GM23338 (cell line): ENCODE results near the gene ABCF3. TPM values are rescaled to one million over a fixed set of nuclear protein-coding genes. Genes with fewer than 3 reads are reported as not detected.

ENCODE experiments used
- ATAC-seq: fragments of 200-7000 bp; cut with Tn5 transposase; 3 replicates; pipeline ENCODE4 v1.9.1; 2020
- DNase-seq: peaks from one replicate; pipeline ENCODE4 v3.0.0-alpha.2; 2015; ENCODE audit warnings: low spot score
- H2AFZ ChIP-seq: fragments of 200-600 bp; sonication (generic); 2 replicates; pipeline ENCODE4 v1.8.0; 2016; ENCODE audit warnings: antibody characterized with exemption, mild to moderate bottlenecking, moderate library complexity
- H3F3A ChIP-seq: fragments of 200-600 bp; sonication (generic); replicated peaks from 2 replicates; pipeline ENCODE4 v1.8.0; 2017; ENCODE audit warnings: antibody characterized with exemption, mixed run types, low read depth
- H3K27ac ChIP-seq: fragments of 200-600 bp; sonication (generic); 2 replicates; pipeline ENCODE4 v1.6.1; 2016; ENCODE audit warnings: low read depth
- H3K27me3 ChIP-seq: fragments of 200-600 bp; sonication (generic); 2 replicates; pipeline ENCODE4 v1.8.0; 2016; ENCODE audit warnings: mild to moderate bottlenecking, mixed run types, moderate library complexity; ENCODE audit not compliant: insufficient read depth
- H3K36me3 ChIP-seq: fragments of 200-600 bp; sonication (generic); 2 replicates; pipeline ENCODE4 v1.8.0; 2016; ENCODE audit warnings: mild to moderate bottlenecking; ENCODE audit not compliant: insufficient read depth
- H3K4me1 ChIP-seq: fragments of 200-600 bp; sonication (generic); 2 replicates; pipeline ENCODE4 v1.8.0; 2016; ENCODE audit warnings: mild to moderate bottlenecking, moderate library complexity; ENCODE audit not compliant: insufficient read depth
- H3K4me2 ChIP-seq: fragments of 200-600 bp; sonication (generic); 2 replicates; pipeline ENCODE4 v1.7.1; 2017; ENCODE audit warnings: mixed run types
- H3K4me3 ChIP-seq: fragments of 200-600 bp; sonication (generic); 2 replicates; pipeline ENCODE4 v1.6.1; 2016; ENCODE audit warnings: mixed run types
- H3K79me2 ChIP-seq: fragments of 200-600 bp; sonication (generic); replicated peaks from 2 replicates; pipeline ENCODE4 v1.8.0; 2017; ENCODE audit warnings: mild to moderate bottlenecking; ENCODE audit not compliant: insufficient read depth
- H3K9me2 ChIP-seq: fragments of 200-600 bp; sonication (generic); 2 replicates; pipeline ENCODE4 v1.8.0; 2017; ENCODE audit not compliant: insufficient read depth
- H4K20me1 ChIP-seq: fragments of 200-600 bp; sonication (generic); replicated peaks from 2 replicates; pipeline ENCODE4 v1.8.0; 2017; ENCODE audit warnings: mild to moderate bottlenecking; ENCODE audit not compliant: insufficient read depth
- H3K27ac Mint-ChIP-seq: 2 replicates; pipeline ENCODE4 v1.8.0; 2020; ENCODE audit warnings: inconsistent platforms, mild to moderate bottlenecking, moderate library complexity, mixed read lengths
- H3K27me3 Mint-ChIP-seq: 3 replicates; pipeline ENCODE4 v1.8.0; 2022; ENCODE audit warnings: low read depth, mild to moderate bottlenecking, moderate library complexity, mixed read lengths, inconsistent platforms; ENCODE audit not compliant: insufficient read depth, poor library complexity
- H3K36me3 Mint-ChIP-seq: 3 replicates; pipeline ENCODE4 v1.8.0; 2021; ENCODE audit warnings: low read depth, mild to moderate bottlenecking, inconsistent platforms, moderate library complexity, mixed read lengths
- H3K4me1 Mint-ChIP-seq: 3 replicates; pipeline ENCODE4 v1.8.0; 2020; ENCODE audit warnings: mild to moderate bottlenecking, inconsistent platforms, mixed read lengths
- H3K4me3 Mint-ChIP-seq: 3 replicates; pipeline ENCODE4 v1.8.0; 2021; ENCODE audit warnings: moderate library complexity, mild to moderate bottlenecking, inconsistent platforms, mixed read lengths
- H3K9me3 Mint-ChIP-seq: 3 replicates; pipeline ENCODE4 v1.8.0; 2020; ENCODE audit warnings: moderate library complexity, mild to moderate bottlenecking, inconsistent platforms, mixed read lengths
- CREB1 ChIP-seq: fragments of 250-450 bp; sonication (Bioruptor Pico); IDR thresholded peaks from 2 replicates; pipeline ENCODE4 v1.5.0; 2020; ENCODE audit warnings: low read depth, mild to moderate bottlenecking, moderate library complexity
- ETS1 ChIP-seq: IDR thresholded peaks from 2 replicates; pipeline ENCODE4 v1.6.1; 2016; ENCODE audit warnings: antibody characterized with exemption
- NANOG ChIP-seq: IDR thresholded peaks from 2 replicates; pipeline ENCODE4 v1.6.1; 2016; ENCODE audit warnings: antibody characterized with exemption, borderline replicate concordance
- POLR2AphosphoS5 ChIP-seq: IDR thresholded peaks from 2 replicates; pipeline ENCODE4 v1.6.1; 2016; ENCODE audit warnings: antibody characterized with exemption, low read depth
- STAT1 ChIP-seq: IDR thresholded peaks from one replicate; pipeline ENCODE4 v1.6.1; 2016; ENCODE audit warnings: antibody characterized with exemption; ENCODE audit not compliant: unreplicated experiment
- ZNF114 ChIP-seq: fragments of 250-450 bp; sonication (Bioruptor Pico); IDR thresholded peaks from 2 replicates; pipeline ENCODE4 v1.5.0; 2020; ENCODE audit warnings: mild to moderate bottlenecking, moderate library complexity
- ZNF331 ChIP-seq: fragments of 250-450 bp; sonication (Bioruptor Pico); IDR thresholded peaks from 2 replicates; pipeline ENCODE4 v1.5.0; 2020; ENCODE audit warnings: low read depth, mild to moderate bottlenecking, moderate library complexity
- ZNF462 ChIP-seq: fragments of 250-450 bp; sonication (Bioruptor Pico); IDR thresholded peaks from 2 replicates; pipeline ENCODE4 v1.5.0; 2020; ENCODE audit warnings: mild to moderate bottlenecking, moderate library complexity
- polyA plus RNA-seq: library from polyadenylated mRNA; unstranded; fragments of >200 nt; fragmentation: Nextera tagmentation; extraction: Ambion mirVana; gene quantifications from 2 replicates; pipeline ENCODE4 v1.2.1, GENCODE V29; 2016
- total RNA-seq: library from RNA; depleted of rRNA; stranded (reverse); fragments of >200 nt; shearing (Covaris generic); gene quantifications from 2 replicates; pipeline ENCODE4 v1.2.3, GENCODE V29; 2014
- TF ChIP-seq, protein P1 (sequence below), 2 experiments: fragments of 200-600 bp in 1 of 2; sonication (generic) in 1 of 2; conservative IDR thresholded peaks; 2 replicates each; pipeline versions ENCODE4 v1.5.1 to v1.6.1; 2016 to 2017; ENCODE audit warnings: antibody characterized with exemption in 2 of 2, low read depth in 2 of 2, mild to moderate bottlenecking in 2 of 2, moderate library complexity in 1 of 2

ABCF3 gene
- total and polyA plus RNA-seq, 2 experiments from 2014 or later, result 33.4 to 48.9 TPM

- peaks cover 3% of the 10 kb centered on the region; the same call in 1 of the 2 replicates for H3K36me3 ChIP-seq
- Mint-ChIP-seq H3K9me3 (no peaks in the 10 kb centered on the region), H3K4me3 (peak within 1 kb of the TSS; percentile 98), H3K27ac (peak within 1 kb of the TSS; percentile 99), H3K27me3 (peaks cover 5% of the 10 kb centered on the region), H3K36me3 (peaks cover 46% of the 10 kb centered on the region), H3K4me1 (peaks cover 38% of the 10 kb centered on the region)
- H3K27me3 ChIP-seq, result no peaks in the 10 kb centered on the region
- H4K20me1 ChIP-seq, result peaks cover 4% of the 10 kb centered on the region; the same call in 1 of the 2 replicates
- DNase-seq (peak; percentile 99), ATAC-seq (peak; percentile 65)
- peaks cover 15% of the 10 kb centered on the region for H3K4me1 ChIP-seq
- H3K27ac ChIP-seq, result peak within 1 kb of the TSS; percentile 97
- no peak within 1 kb of the TSS for H2AFZ ChIP-seq
- peak; percentile 98 for TF ChIP-seq ETS1
- TF ChIP-seq STAT1, result no peak
- TF ChIP-seq POLR2AphosphoS5, result peak; percentile 84
- TF ChIP-seq NANOG, result no peak
- peak; percentile 53; the same call in 1 of the 2 replicates for TF ChIP-seq CREB1 (CRISPR knock-in tag)
- TF ChIP-seq, protein P1, sequence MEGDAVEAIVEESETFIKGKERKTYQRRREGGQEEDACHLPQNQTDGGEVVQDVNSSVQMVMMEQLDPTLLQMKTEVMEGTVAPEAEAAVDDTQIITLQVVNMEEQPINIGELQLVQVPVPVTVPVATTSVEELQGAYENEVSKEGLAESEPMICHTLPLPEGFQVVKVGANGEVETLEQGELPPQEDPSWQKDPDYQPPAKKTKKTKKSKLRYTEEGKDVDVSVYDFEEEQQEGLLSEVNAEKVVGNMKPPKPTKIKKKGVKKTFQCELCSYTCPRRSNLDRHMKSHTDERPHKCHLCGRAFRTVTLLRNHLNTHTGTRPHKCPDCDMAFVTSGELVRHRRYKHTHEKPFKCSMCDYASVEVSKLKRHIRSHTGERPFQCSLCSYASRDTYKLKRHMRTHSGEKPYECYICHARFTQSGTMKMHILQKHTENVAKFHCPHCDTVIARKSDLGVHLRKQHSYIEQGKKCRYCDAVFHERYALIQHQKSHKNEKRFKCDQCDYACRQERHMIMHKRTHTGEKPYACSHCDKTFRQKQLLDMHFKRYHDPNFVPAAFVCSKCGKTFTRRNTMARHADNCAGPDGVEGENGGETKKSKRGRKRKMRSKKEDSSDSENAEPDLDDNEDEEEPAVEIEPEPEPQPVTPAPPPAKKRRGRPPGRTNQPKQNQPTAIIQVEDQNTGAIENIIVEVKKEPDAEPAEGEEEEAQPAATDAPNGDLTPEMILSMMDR (conservative IDR thresholded peaks at IDR 0.05; ENCODE audit: low read depth in 2 of 2), result no peak; a peak in 1 of 4 replicates
- 0 out of 2 replicates have a peak, but pooled peaks cover 4% of the 10 kb centered on the region for H3F3A ChIP-seq
- H3K4me2 ChIP-seq, result peak within 1 kb of the TSS; percentile 97
- no peaks in the 10 kb centered on the region for H3K9me2 ChIP-seq
- peaks cover 37% of the 10 kb centered on the region for H3K79me2 ChIP-seq
- peak within 1 kb of the TSS; percentile 92 for H3K4me3 ChIP-seq
Measured at GRCh38 chr3:184174646-184175492, 11.1 kb upstream of the ABCF3 start, which contains the start of gene AP2M1. Gene AP2M1 (plus strand): TSS chr3:184174855. CDS start chr3:184176994, 2,139 bp downstream.

GRCh38 chr3:184175506-184175905 lies 10.5 kb upstream of the ABCF3 start:
- H3K79me2 ChIP-seq, result peaks cover 40% of the 10 kb centered on the region
- peak overlapping the region; percentile 97 for H3K4me2 ChIP-seq
- H3K36me3 Mint-ChIP-seq, result peaks cover 53% of the 10 kb centered on the region
- peaks cover 38% of the 10 kb centered on the region for H3K4me1 Mint-ChIP-seq
- peak overlapping the region; percentile 99 for H3K27ac Mint-ChIP-seq
- ATAC-seq (peak; percentile 6; the same call in 2 of the 3 replicates), DNase-seq (no peak)
- no peaks in the 10 kb centered on the region for H3K9me2 ChIP-seq
- H3K27me3 Mint-ChIP-seq, result peaks cover 7% of the 10 kb centered on the region
- peaks cover 4% of the 10 kb centered on the region; the same call in 1 of the 2 replicates for H4K20me1 ChIP-seq
- H3K36me3 ChIP-seq, result peaks cover 5% of the 10 kb centered on the region
- peak overlapping the region; percentile 92 for H3K4me3 ChIP-seq
- H3K27me3 ChIP-seq, result no peaks in the 10 kb centered on the region
- H2AFZ ChIP-seq, result no peak overlapping the region
- peak overlapping the region; percentile 98 for H3K4me3 Mint-ChIP-seq
- 0 out of 2 replicates have a peak, but pooled peaks cover 4% of the 10 kb centered on the region for H3F3A ChIP-seq
- H3K27ac ChIP-seq, result peak overlapping the region; percentile 97
- no peaks in the 10 kb centered on the region for H3K9me3 Mint-ChIP-seq
- H3K4me1 ChIP-seq, result peaks cover 15% of the 10 kb centered on the region
- TF ChIP-seq STAT1 (no peak), ZNF462 (CRISPR knock-in tag) (no peak), ZNF114 (no peak), ZNF331 (CRISPR knock-in tag) (no peak), ETS1 (no peak), NANOG (no peak), POLR2AphosphoS5 (no peak)
